NCI-H1694 treated with DMSO at 0.1 percent for 48 hours (cell line): ENCODE data around the gene RAET1L.
"Not testable (repeated sequence)": the region's sequence is repeated elsewhere in the genome, so short reads cannot be mapped to it uniquely, and the experiment has no call there.

ENCODE experiments used
- DNase-seq: peaks from one replicate; lab custom pipeline; 2025; lab: John Stamatoyannopoulos, UW

RAET1L gene, protein sequence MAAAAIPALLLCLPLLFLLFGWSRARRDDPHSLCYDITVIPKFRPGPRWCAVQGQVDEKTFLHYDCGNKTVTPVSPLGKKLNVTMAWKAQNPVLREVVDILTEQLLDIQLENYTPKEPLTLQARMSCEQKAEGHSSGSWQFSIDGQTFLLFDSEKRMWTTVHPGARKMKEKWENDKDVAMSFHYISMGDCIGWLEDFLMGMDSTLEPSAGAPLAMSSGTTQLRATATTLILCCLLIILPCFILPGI

DNA sequence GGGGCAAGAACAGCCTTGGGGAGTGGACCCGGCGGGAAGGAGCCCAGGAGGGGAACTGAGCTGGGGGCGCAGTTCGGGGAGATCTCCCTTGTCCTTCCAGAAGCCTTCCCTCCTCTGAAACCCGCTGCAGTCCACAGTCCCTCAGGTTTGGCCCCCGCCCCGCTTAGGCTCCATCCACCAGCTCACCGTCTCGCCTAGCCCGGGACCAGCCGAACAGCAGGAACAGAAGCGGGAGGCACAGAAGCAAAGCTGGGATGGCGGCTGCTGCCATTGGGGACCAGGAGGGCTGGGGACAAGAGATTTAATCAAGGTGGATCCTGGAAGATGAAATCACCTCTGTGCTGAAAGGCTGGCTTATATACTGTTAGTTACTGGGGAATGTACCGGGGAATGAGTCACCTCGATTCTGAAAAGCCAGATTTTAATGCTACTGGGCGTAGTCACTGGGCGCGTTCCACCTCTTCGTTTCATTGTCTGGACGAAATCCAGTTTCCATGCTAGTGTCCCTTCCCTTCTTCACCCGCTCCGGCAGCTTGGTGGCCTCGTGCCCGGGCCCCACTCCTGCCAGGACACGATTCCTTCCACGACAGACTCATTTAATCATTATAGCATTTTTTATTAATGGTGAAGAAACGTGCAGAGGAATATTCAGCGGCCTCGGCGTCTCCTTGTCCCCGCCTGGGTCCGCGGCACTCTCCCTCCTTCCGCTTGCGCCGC lies at the start of gene RAET1L:
TSS of gene RAET1L (minus strand) at position 332 of the 717 bp plus-strand sequence. CDS start at position 271, 61 bp downstream.
- DNase-seq, result no peak

DNA sequence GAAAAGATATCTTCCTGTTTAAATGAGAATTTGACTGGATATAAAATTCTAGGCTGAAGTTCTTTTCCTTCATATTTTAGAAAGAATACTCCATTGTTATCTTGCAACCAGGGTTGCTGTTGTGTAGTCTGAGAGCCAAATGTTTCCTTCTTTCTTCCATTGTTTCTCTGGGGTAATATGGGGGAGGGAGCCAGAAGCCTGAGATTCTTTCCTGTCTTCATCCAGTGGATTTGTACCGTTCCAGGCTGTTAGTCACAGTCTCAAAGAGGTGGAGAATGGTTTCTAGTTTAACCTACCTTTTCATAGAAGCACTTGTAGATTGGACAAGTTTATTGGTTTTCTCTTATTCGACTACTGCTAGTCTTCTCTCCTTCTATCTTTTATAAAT lies 49.7 kb upstream of the RAET1L start:
- DNase-seq, result no peak

- DNase-seq, result not testable (repeated sequence)
Observed at GRCh38 chr6:150074396-150075033, 49.2 kb upstream of the RAET1L start.

DNA sequence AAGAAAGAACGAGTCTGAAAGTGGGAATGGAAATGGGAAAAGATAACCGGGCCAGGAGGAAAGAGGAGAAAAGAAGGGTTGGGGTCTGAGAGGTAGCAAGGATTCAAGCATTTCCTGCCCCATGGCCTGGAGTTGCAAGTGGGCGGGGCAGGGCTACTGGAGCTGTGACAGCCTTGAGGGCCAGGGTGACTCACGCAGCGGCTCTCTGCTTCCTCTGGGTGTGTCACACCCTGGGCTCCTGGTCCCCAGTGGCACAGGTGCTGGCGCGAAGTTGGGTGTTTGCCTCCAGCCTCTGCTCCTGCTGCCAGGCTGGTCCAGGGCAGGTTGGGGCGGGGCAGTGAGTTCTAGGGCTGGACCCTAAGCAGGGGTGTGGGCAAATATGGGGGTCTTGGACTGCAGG lies 46.9 kb upstream of the RAET1L start:
- no peak for DNase-seq

DNA sequence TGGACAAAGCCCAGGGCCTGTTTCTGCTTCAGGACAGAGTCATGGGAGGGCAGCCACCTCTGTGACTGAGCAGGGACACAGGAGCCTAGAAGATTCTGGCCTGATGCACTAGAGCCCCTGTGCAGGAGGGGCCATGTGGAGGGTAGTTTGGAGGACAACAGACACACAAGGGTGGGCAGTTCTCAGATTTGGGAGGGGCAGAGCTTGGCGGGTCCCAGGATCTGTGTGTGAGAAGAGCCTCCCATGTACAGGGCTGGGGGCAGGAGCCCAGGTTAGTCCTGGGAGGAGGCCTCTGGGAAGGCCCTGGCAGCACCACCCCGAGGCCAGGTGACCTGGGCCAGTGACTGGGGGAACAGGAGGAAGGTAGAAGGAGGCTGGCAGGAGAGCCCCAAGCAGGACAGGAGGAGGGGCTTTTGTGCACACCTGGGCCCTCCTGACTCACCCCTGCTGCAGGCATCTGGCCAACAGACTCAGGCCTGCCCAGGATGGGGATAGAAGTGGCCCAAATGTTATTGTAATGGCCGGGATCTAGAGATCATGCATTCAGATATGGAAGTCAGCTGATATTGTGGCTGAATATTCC lies 45.0 kb upstream of the RAET1L start:
- DNase-seq, result no peak

GRCh38 chr6:150069706-150070105 lies 44.4 kb upstream of the RAET1L start:
- DNase-seq, result no peak

- DNase-seq, result peak; percentile 33
Observed at GRCh38 chr6:150068720-150069648, 43.7 kb upstream of the RAET1L start, which contains the start of gene ULBP3. Gene ULBP3 (minus strand): TSS chr6:150069121. CDS start chr6:150069066, 55 bp downstream.

DNA sequence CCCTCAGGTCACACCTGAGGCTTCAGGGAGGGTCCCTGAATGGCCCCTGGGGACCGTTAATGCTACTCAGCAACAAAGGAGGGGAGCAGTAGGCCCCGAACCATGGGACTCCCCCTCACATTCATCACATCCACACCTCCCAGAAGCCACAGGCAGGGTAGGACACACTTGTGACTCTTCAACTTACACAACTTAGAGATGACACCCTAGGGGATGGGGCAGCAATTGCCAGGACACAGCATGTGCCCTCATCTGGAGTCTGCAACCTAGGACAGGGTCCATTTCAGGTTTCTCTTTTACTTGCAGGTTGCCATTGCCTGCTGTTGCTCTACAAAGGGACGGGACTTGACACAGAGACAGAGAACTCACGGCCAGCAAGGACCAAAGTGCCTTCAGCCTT lies 42.8 kb upstream of the RAET1L start:
- DNase-seq, result no peak

DNA sequence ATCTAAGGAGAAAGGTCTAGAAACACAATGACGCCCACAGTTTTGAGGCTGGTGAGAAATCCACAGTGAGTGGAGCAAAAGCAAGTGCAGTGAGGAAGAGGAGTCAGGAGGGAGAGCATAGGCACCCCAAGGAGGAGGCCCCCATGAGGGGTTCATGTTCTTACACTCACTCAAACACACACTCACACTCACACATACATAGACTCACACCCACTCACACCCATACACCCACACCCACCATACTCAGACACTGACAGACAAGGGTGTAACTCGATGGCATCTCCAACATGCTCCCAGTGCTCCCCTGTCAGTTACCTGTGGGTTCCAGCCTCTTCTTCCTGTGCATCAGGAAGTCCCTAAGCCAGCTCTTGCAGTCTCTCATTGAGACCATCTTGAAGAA lies 39.8 kb upstream of the RAET1L start:
- no peak for DNase-seq

DNA sequence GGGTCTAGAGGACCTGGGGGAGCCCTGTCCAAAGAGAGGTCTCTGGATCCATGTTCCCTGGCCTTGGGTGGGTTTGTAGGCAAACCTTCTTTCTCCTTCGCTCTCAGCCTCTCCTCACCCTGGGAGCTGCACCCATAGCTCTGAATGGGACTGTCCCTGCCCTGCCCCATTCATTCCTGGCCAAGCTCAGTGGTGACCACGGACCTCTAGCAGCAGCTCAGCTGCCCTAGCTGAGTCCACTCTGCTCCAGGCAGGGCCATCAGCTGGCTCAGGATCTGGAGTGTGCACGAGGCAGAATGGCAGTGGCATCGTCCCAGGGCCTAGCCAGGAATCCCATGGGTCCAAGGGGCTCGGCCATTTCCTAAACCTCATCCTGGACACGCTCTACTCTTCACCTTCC lies 38.3 kb upstream of the RAET1L start:
- no peak for DNase-seq

GRCh38 chr6:150059973-150060372 lies 34.6 kb upstream of the RAET1L start:
- not testable (repeated sequence) for DNase-seq

DNA sequence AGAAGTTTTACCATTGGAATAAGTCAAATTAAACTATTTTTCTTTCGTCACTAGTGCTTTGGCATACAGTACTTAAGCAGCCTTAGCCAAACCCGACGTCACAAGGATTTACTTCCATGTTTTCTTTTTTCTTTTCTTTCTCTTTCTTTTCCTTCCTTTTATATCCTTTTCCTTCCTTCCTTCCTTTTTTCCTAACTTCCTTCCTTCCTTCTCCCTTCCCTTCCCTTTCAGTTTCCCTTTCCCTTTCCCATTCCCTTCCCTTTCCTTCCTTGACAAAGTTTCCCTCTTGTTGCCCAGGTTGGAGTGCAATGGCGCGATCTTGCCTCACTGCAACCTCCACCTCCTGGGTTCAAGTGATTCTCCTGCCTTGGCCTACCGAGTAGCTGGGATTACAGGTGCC lies 33.7 kb upstream of the RAET1L start:
- DNase-seq, result no peak

DNA sequence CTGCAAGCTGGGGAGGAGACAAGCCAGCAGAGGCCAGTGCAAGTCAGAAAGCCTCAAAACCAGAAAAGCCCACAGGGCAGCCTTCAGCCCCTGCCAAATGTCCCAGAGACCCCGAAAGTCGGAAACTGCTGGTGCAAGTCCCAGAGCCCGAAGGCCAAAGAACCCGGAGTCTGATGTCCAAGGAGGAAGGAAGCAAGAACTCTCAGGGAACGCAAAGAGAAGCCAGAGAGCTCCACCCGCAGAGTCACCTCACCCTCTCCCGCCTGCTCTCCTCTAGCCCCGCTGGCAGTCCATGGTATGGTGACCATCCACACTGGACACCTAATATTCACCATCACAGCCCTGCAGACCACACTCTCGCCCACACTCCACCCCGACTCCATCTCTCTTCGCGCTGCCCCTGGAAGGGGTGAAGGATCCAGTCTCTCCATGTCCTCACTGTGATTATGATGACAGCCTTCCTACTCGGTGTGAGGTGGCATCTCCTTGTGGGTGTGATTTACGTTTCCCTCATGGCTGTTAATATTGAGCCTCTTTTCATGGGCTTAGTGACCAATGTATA lies 33.0 kb upstream of the RAET1L start:
- no peak for DNase-seq

DNA sequence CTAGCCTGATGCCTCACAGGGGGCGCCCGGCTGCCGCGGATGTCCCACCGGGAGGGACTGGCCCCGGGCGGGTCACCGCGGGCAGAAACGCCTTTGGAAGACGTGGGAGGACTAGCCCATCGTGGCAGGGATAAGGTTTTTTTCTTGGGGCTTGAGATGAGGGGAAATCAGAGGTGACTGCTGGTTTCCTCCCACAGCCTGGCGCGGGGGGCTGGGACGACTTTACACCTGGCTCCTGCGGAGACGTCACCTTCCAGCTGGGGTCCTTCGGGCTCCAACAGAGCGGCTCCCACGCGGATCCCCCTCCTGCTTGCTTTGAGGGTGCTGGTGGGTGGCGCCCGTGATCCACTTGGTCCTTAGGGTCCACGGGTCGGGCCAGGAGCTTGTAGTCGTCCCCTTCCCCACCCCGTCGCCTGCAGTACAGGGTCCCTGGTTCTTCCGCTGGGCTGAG lies 32.2 kb upstream of the RAET1L start:
- no peak for DNase-seq

- no peak for DNase-seq
Observed at GRCh38 chr6:150056916-150057315, 31.6 kb upstream of the RAET1L start.

DNA sequence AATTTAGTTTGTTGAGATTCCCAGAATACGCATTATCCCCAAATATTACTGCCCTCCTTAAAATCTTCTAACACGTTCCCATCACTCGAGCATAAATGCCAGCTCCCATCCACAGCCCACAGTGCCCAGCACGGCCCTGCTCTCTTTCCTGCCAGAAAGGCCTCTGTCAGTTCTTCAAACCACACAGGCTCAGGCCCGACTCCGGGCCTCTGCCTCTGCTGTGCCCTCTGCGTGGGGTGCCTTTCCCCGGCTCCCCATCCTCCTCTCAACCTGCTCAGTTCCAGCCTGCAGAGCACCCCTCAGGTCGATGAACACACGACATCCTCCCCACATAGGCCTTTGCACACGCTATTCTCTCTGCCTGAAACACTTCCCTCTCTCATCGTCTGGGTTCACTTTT lies 30.8 kb upstream of the RAET1L start:
- DNase-seq, result no peak

- DNase-seq, result no peak
Observed at GRCh38 chr6:150055131-150055530, 29.8 kb upstream of the RAET1L start.

GRCh38 chr6:150053450-150053849 lies 28.1 kb upstream of the RAET1L start:
- DNase-seq, result no peak

GRCh38 chr6:150050846-150051245 lies 25.5 kb upstream of the RAET1L start:
- no peak for DNase-seq

DNA sequence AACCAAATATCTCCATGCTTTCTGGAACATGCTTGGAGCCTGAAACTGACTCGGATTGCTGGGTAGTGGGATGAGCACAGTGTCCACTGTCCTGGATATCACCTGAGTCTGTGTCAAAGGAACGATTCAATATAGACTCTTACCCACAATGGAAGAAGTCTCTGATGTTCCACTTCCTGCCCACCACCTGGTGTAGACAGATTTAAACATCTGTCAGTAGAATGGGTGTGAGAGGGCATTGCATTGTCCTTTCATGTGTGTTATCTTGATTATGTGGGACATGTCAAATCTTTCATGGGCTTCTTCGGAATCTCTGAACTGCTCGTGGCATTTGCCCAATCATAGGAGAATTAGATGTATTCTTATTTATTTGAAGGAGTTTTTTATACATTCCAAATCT lies 22.8 kb upstream of the RAET1L start:
- DNase-seq, result no peak

- DNase-seq, result no peak
Observed at GRCh38 chr6:150046943-150047342, 21.6 kb upstream of the RAET1L start.
